ENCODE results near the gene AJM1. TPM values are rescaled to one million over a fixed set of nuclear protein-coding genes. Genes with fewer than 3 reads are reported as not detected.

The AJM1 gene
- total and polyA plus RNA-seq, 5 donors from 2014 or later = 0.10 to 4.3 (median 0.11) TPM; not detected in 2

Other genes starting within 250 kb of the AJM1 start
- gene EGFL7, start 179.6 kb upstream of the AJM1 start, total RNA-seq = 1.7 TPM
- not detected for gene EGFL7, start 179.6 kb upstream of the AJM1 start, polyA plus RNA-seq
- 11.0 TPM for gene AGPAT2, start 155.0 kb upstream of the AJM1 start, total RNA-seq
- gene AGPAT2, start 155.0 kb upstream of the AJM1 start, polyA plus RNA-seq = 10 to 100 TPM; 12.0 to 22.1 (median 21.1) TPM
- gene DIPK1B, start 129.9 kb upstream of the AJM1 start, total RNA-seq = 1.3 TPM
- under 1 TPM in 1 of 4 donors, not detected in 3; 0.16 TPM for gene DIPK1B, start 129.9 kb upstream of the AJM1 start, polyA plus RNA-seq
- gene LCN10, start 99.5 kb upstream of the AJM1 start, total RNA-seq = 0.30 TPM
- gene LCN10, start 99.5 kb upstream of the AJM1 start, polyA plus RNA-seq = 1 to 10 TPM; 1.6 to 3.9 (median 3.0) TPM
- gene LCN6, start 94.0 kb upstream of the AJM1 start, total RNA-seq = not detected
- gene LCN6, start 94.0 kb upstream of the AJM1 start, polyA plus RNA-seq = not detected
- gene LCN8, start 84.2 kb upstream of the AJM1 start, total RNA-seq = not detected
- gene LCN8, start 84.2 kb upstream of the AJM1 start, polyA plus RNA-seq = not detected
- not detected for gene LCN15, start 78.0 kb upstream of the AJM1 start, total RNA-seq
- gene LCN15, start 78.0 kb upstream of the AJM1 start, polyA plus RNA-seq = not detected
- gene TMEM141, start 51.1 kb upstream of the AJM1 start, total RNA-seq = 20.7 TPM
- gene TMEM141, start 51.1 kb upstream of the AJM1 start, polyA plus RNA-seq = 10 to 100 TPM; 28.2 to 39.3 (median 35.5) TPM
- 2.3 TPM for gene CCDC183, start 46.1 kb upstream of the AJM1 start, total RNA-seq
- under 1 TPM in 3 of 4 donors, not detected in 1; 0.16 to 0.72 (median 0.58) TPM for gene CCDC183, start 46.1 kb upstream of the AJM1 start, polyA plus RNA-seq
- 63.6 TPM for gene RABL6, start 34.5 kb upstream of the AJM1 start, total RNA-seq
- gene RABL6, start 34.5 kb upstream of the AJM1 start, polyA plus RNA-seq = 10 to 100 TPM in 2 of 4 donors, 1 to 10 TPM in 2; 9.4 to 13.9 (median 10.6) TPM
- 33.7 TPM for gene PHPT1, start 6.9 kb downstream of the AJM1 start, total RNA-seq
- 10 to 100 TPM; 65.4 to 95.8 (median 80.3) TPM for gene PHPT1, start 6.9 kb downstream of the AJM1 start, polyA plus RNA-seq
- 2.7 TPM for gene MAMDC4, start 9.9 kb downstream of the AJM1 start, total RNA-seq
- gene MAMDC4, start 9.9 kb downstream of the AJM1 start, polyA plus RNA-seq = under 1 TPM in 1 of 4 donors, not detected in 3; 0.30 TPM
- 219 TPM for gene EDF1, start 23.8 kb downstream of the AJM1 start, total RNA-seq
- gene EDF1, start 23.8 kb downstream of the AJM1 start, polyA plus RNA-seq = 100 to 1,000 TPM; 297 to 398 (median 339) TPM
- gene TRAF2, start 44.0 kb downstream of the AJM1 start, total RNA-seq = 28.6 TPM
- gene TRAF2, start 44.0 kb downstream of the AJM1 start, polyA plus RNA-seq = 10 to 100 TPM; 11.0 to 23.0 (median 15.6) TPM
- gene FBXW5, start 102.3 kb downstream of the AJM1 start, total RNA-seq = 96.9 TPM
- gene FBXW5, start 102.3 kb downstream of the AJM1 start, polyA plus RNA-seq = 100 to 1,000 TPM in 3 of 4 donors, 10 to 100 TPM in 1; 91.6 to 134 (median 121) TPM
- 1.1 TPM for gene C8G, start 102.8 kb downstream of the AJM1 start, total RNA-seq
- gene C8G, start 102.8 kb downstream of the AJM1 start, polyA plus RNA-seq = under 1 TPM in 1 of 4 donors, not detected in 3; 0.96 TPM
- 1.4 TPM for gene LCN12, start 109.8 kb downstream of the AJM1 start, total RNA-seq
- gene LCN12, start 109.8 kb downstream of the AJM1 start, polyA plus RNA-seq = not detected
- 15.4 TPM for gene PTGDS, start 135.0 kb downstream of the AJM1 start, total RNA-seq
- gene PTGDS, start 135.0 kb downstream of the AJM1 start, polyA plus RNA-seq = under 1 TPM in 1 of 4 donors, not detected in 3; 0.47 TPM
- gene LCNL1, start 140.5 kb downstream of the AJM1 start, total RNA-seq = not detected
- not detected for gene LCNL1, start 140.5 kb downstream of the AJM1 start, polyA plus RNA-seq
- 83.3 TPM for gene PAXX, start 149.9 kb downstream of the AJM1 start, total RNA-seq
- gene PAXX, start 149.9 kb downstream of the AJM1 start, polyA plus RNA-seq = 10 to 100 TPM; 46.7 to 67.5 (median 66.0) TPM
- 1.0 TPM for gene CLIC3, start 154.1 kb downstream of the AJM1 start, total RNA-seq
- gene CLIC3, start 154.1 kb downstream of the AJM1 start, polyA plus RNA-seq = 1 to 10 TPM in 3 of 4 donors, under 1 TPM in 1; 0.38 to 4.5 (median 2.9) TPM
- 135 TPM for gene ABCA2, start 185.8 kb downstream of the AJM1 start, total RNA-seq
- gene ABCA2, start 185.8 kb downstream of the AJM1 start, polyA plus RNA-seq = 1 to 10 TPM; 3.8 to 4.5 (median 4.3) TPM
- gene FUT7, start 189.6 kb downstream of the AJM1 start, total RNA-seq = 15.2 TPM
- gene FUT7, start 189.6 kb downstream of the AJM1 start, polyA plus RNA-seq = 10 to 100 TPM; 31.8 to 79.0 (median 42.9) TPM
- 106 TPM for gene NPDC1, start 203.7 kb downstream of the AJM1 start, total RNA-seq
- gene NPDC1, start 203.7 kb downstream of the AJM1 start, polyA plus RNA-seq = 10 to 100 TPM in 2 of 4 donors, 1 to 10 TPM in 2; 4.2 to 15.3 (median 9.2) TPM
- gene ENTPD2, start 211.6 kb downstream of the AJM1 start, total RNA-seq = not detected
- not detected for gene ENTPD2, start 211.6 kb downstream of the AJM1 start, polyA plus RNA-seq
- 1.2 TPM for gene SAPCD2, start 228.1 kb downstream of the AJM1 start, total RNA-seq
- under 1 TPM; 0.09 to 0.62 (median 0.18) TPM for gene SAPCD2, start 228.1 kb downstream of the AJM1 start, polyA plus RNA-seq
- gene UAP1L1, start 235.0 kb downstream of the AJM1 start, total RNA-seq = 14.8 TPM
- gene UAP1L1, start 235.0 kb downstream of the AJM1 start, polyA plus RNA-seq = 1 to 10 TPM; 1.3 to 3.6 (median 1.7) TPM
- gene MAN1B1, start 244.5 kb downstream of the AJM1 start, total RNA-seq = 71.3 TPM
- gene MAN1B1, start 244.5 kb downstream of the AJM1 start, polyA plus RNA-seq = 10 to 100 TPM; 42.1 to 53.5 (median 45.7) TPM